Measurements from ENCODE around the gene PEX14. TPM values are rescaled to one million over a fixed set of nuclear protein-coding genes. Genes with fewer than 3 reads are reported as not detected.

PEX14 gene
- total and polyA plus RNA-seq, 5 experiments from 2014 or later, result 3.3 to 23.7 (median 5.5) TPM

GRCh38 chr1:10624256-10625050 is 149.7 kb downstream of the PEX14 start:
- Mint-ChIP-seq H3K36me3 (peaks cover 0 to 57% (median 14%) of the 10 kb centered on the region in 3 donors), H3K4me3 (no peak overlapping the region), H3K27ac (peak overlapping the region in 2 of 10 donors; percentile 19 to 71), H3K9me3 (no peaks in the 10 kb centered on the region), H3K4me1 (no peaks in the 10 kb centered on the region), H3K27me3 (no peaks in the 10 kb centered on the region)
- POLR2A ChIA-PET, result no interaction called here
- DNase-seq (no peak), ATAC-seq (no peak)

- POLR2A ChIA-PET, result no interaction called here
- DNase-seq, result no peak
- no peaks in the 10 kb centered on the region for H3K27me3 Mint-ChIP-seq
- H3K4me1 Mint-ChIP-seq, result no peaks in the 10 kb centered on the region
- no peak overlapping the region for H3K4me3 Mint-ChIP-seq
- no peaks in the 10 kb centered on the region for H3K9me3 Mint-ChIP-seq
- peaks cover 0 to 58% (median 14%) of the 10 kb centered on the region in 3 donors for H3K36me3 Mint-ChIP-seq
- no peak for ATAC-seq
- H3K27ac Mint-ChIP-seq, result peak overlapping the region in 2 of 10 donors; percentile 1 to 43
Measured at GRCh38 chr1:10625076-10625475, 150.3 kb downstream of the PEX14 start.

- Mint-ChIP-seq H3K27me3 (no peaks in the 10 kb centered on the region), H3K4me1 (no peaks in the 10 kb centered on the region), H3K4me3 (no peak overlapping the region), H3K27ac (peak overlapping the region in 1 of 10 donors; percentile 43), H3K9me3 (no peaks in the 10 kb centered on the region), H3K36me3 (peaks cover 0 to 59% (median 16%) of the 10 kb centered on the region in 3 donors)
- POLR2A ChIA-PET, result no interaction called here
- no peak for ATAC-seq
- DNase-seq, result no peak
Measured at GRCh38 chr1:10625554-10625953, 150.8 kb downstream of the PEX14 start.

DNA sequence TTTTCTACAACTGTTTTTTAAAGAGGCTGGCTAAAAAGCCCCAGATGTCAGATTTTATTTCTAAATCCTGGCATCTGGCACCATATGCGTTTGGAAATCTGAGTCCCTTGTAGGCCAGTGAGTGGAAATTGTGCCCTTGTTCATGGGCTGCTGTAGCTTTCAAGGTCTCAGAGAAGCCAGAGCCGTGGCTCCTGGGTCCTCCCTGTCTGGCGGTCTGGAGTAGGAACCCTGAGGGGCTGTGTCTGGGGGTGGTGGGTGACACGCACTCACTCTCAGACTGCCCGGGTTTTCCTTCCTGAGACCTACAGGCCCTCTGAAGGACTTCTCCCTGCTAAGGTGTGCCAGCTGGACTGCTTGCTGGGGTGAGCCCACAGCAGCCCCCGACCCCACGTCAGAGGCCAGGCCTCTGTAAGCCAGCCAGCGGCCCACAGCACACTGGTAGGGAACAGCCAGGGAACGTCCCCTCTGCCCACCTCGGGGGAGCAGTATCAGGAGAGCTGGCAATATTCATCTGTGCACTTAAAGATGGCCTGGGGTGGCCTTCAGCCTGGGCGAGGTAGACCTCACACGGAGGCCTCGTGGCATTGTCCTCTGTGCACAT is 151.5 kb downstream of the PEX14 start:
- Mint-ChIP-seq H3K27ac (peak overlapping the region in 1 of 10 donors; percentile 67), H3K27me3 (no peaks in the 10 kb centered on the region), H3K9me3 (no peaks in the 10 kb centered on the region), H3K4me1 (no peaks in the 10 kb centered on the region), H3K4me3 (no peak overlapping the region), H3K36me3 (peaks cover 0 to 62% (median 16%) of the 10 kb centered on the region in 3 donors)
- no peak for ATAC-seq
- no peak for DNase-seq
- POLR2A ChIA-PET, result no interaction called here

DNA sequence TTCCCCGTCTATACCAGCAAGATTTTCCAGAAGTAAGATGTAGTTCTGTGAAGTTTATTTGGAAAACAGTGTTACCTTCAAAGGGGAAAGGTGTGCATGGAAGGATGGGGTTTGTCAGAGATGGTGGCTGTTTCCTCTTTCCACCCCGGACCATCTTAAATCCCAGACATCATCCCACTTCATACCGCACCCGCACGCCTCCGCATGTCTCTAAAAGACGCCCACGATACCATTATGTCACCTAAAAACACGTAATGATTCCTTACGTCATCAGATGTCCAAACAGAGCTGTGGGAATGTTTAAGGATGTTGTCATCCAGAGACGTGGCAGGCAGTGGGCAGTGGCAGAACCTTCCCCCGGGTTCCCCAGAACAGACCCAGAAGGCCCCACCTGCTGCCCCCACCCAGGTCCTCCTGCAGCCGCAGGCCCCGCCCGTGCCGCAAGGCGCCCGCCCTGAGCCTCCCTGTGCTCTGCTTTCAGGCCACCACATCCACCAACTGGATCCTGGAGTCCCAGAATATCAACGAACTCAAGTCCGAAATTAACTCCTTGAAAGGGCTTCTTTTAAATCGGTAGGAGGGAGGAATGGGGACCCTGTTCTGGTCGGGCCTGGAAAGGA is 152.2 kb downstream of the PEX14 start:
- H3K4me1 Mint-ChIP-seq, result no peaks in the 10 kb centered on the region
- H3K27me3 Mint-ChIP-seq, result no peaks in the 10 kb centered on the region
- no peaks in the 10 kb centered on the region for H3K9me3 Mint-ChIP-seq
- peaks cover 0 to 56% (median 16%) of the 10 kb centered on the region in 3 donors for H3K36me3 Mint-ChIP-seq
- H3K4me3 Mint-ChIP-seq, result no peak overlapping the region
- DNase-seq (no peak), ATAC-seq (no peak)
- H3K27ac Mint-ChIP-seq, result no peak overlapping the region
- POLR2A ChIA-PET, result interaction anchor here (0.6 kb wide), 1 partner anchor 124 kb away, joined by 5 read pairs; no protein-coding TSS in a partner anchor

GRCh38 chr1:10628685-10629084 is 153.9 kb downstream of the PEX14 start:
- no peak for ATAC-seq
- peaks cover 0 to 39% (median 8%) of the 10 kb centered on the region in 3 donors for H3K36me3 Mint-ChIP-seq

DNA sequence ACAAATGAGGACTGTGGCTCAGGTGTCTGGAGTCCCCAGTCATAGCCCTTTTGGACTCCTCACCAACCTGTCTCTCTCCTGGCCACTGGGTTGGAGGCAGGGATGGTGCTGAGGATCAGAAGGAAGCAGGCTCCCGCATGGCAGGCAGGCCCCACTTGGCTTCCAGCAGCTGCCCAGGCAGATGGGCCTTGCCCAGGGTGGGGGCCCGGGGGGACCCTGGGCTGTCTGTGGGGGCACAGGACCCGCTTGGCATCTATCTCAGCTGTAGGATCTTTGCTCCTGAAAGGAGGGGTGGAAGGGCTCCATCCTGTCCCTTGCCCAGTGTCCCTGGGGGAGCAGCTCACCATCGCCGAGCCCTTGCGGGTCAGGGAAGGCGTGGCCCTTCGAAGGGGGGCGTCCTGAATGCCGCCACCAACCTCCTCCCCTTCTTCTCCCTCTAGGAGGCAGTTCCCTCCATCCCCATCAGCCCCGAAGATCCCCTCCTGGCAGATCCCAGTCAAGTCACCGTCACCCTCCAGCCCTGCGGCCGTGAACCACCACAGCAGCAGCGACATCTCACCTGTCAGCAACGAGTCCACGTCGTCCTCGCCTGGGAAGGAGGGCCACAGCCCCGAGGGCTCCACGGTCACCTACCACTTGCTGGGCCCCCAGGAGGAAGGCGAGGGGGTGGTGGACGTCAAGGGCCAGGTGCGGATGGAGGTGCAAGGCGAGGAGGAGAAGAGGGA is 154.5 kb downstream of the PEX14 start:
- POLR2A ChIA-PET, result no interaction called here
- Mint-ChIP-seq H3K36me3 (peaks cover 0 to 33% (median 8%) of the 10 kb centered on the region in 3 donors), H3K9me3 (no peaks in the 10 kb centered on the region), H3K27ac (no peak overlapping the region), H3K4me1 (no peaks in the 10 kb centered on the region), H3K27me3 (no peaks in the 10 kb centered on the region), H3K4me3 (no peak overlapping the region)
- ATAC-seq (no peak), DNase-seq (peak in 1 of 10 donors; percentile 51)

More at GRCh38 chr1:10628685-10629084, 153.9 kb downstream of the PEX14 start:
- Mint-ChIP-seq H3K4me3 (no peak overlapping the region), H3K9me3 (no peaks in the 10 kb centered on the region), H3K4me1 (no peaks in the 10 kb centered on the region), H3K27me3 (no peaks in the 10 kb centered on the region), H3K27ac (no peak overlapping the region)
- DNase-seq, result peak in 1 of 10 donors; percentile 37
- POLR2A ChIA-PET, result no interaction called here

DNA sequence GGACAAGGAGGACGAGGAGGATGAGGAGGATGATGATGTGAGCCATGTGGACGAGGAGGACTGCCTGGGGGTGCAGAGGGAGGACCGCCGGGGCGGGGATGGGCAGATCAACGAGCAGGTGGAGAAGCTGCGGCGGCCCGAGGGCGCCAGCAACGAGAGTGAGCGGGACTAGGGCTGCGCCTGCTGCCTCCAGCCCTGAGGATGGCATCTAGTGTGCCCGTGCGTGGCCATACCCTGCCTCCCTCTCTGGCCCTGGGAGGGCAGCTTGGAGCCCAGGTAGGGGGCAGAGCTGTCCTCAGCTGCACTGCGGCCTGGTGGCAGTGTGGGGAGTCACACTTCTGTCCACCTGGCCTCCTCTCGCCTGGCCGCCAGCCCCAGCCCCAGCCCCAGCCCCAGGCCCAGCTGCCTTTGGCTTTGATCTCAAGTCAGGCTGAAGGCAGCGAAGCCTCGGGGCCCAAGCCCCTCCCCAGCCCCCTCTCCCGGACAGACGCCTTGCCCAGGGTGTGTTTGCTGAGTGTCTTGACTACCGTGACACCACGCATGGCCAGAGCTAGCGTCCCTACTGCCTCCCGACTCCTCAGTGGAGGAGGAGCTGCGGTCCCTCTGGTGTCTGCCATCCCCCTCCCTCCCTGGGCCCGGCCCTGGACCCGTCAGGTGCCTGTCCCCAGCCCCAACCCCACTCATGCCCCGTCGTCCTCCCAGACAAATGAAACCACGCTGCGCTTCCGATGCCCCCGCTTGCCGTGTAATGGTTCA is 155.2 kb downstream of the PEX14 start:
- DNase-seq, result peak in 1 of 10 donors; percentile 35
- Mint-ChIP-seq H3K9me3 (no peaks in the 10 kb centered on the region), H3K4me1 (no peaks in the 10 kb centered on the region), H3K27me3 (no peaks in the 10 kb centered on the region), H3K36me3 (peaks cover 0 to 28% (median 8%) of the 10 kb centered on the region in 3 donors), H3K27ac (no peak overlapping the region), H3K4me3 (no peak overlapping the region)
- ATAC-seq, result no peak
- POLR2A ChIA-PET, result no interaction called here

GRCh38 chr1:10630661-10631120 is 155.9 kb downstream of the PEX14 start:
- POLR2A ChIA-PET, result no interaction called here
- H3K27ac Mint-ChIP-seq, result peak overlapping the region in 1 of 10 donors; percentile 49

DNA sequence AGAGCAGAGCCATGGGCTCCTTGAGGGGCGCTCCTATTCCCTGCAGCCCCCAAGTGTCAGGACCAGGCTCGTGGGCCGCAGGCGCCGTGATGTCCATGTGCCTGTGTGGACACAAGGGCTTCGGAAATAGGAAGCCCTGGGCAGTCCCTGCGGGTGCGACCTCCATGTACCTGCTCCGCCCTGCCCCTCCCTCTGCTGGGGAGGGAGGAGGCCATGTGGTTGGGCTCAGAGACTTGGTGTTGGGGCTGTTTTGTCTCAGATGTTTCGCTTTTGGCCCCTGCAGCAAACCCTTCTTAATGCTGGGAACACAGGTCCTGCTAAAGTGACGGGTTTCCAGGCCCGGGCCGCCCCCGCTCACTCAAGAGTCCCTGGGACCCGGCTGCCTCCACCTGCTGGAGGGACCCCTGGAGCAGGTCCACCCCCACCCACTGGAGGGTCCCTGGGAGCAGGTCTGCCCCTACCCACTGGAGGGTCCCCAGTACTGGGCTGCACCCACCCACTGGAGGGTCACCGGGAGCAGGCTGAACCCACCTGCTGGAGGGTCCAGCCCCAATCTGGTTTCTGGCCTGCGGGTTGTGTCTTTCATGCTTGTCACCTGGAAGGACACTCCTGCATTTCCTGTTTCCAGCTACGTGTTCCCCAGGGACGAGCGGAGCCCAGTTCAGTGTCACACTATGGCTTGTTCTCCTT is 156.5 kb downstream of the PEX14 start:
- Mint-ChIP-seq H3K9me3 (no peaks in the 10 kb centered on the region), H3K4me1 (no peaks in the 10 kb centered on the region), H3K27ac (peak overlapping the region in 1 of 10 donors; percentile 49), H3K27me3 (no peaks in the 10 kb centered on the region), H3K36me3 (peaks cover 0 to 28% (median 8%) of the 10 kb centered on the region in 3 donors), H3K4me3 (no peak overlapping the region)
- ATAC-seq (no peak), DNase-seq (peak in 1 of 10 donors; percentile 54)
- POLR2A ChIA-PET, result no interaction called here

More at GRCh38 chr1:10630661-10631120, 155.9 kb downstream of the PEX14 start:
- Mint-ChIP-seq H3K4me1 (no peaks in the 10 kb centered on the region), H3K9me3 (no peaks in the 10 kb centered on the region), H3K27me3 (no peaks in the 10 kb centered on the region), H3K36me3 (peaks cover 0 to 28% (median 8%) of the 10 kb centered on the region in 3 donors), H3K4me3 (no peak overlapping the region)
- ATAC-seq, result no peak
- DNase-seq, result no peak

- H3K4me3 Mint-ChIP-seq, result no peak overlapping the region
- DNase-seq (peak in 1 of 10 donors; percentile 42), ATAC-seq (no peak)
- peaks cover 0 to 25% (median 8%) of the 10 kb centered on the region in 3 donors for H3K36me3 Mint-ChIP-seq
- H3K27ac Mint-ChIP-seq, result no peak overlapping the region
- no peaks in the 10 kb centered on the region for H3K27me3 Mint-ChIP-seq
- POLR2A ChIA-PET, result no interaction called here
- H3K4me1 Mint-ChIP-seq, result peaks cover 0 to 1% (median 0%) of the 10 kb centered on the region in 4 donors
- no peaks in the 10 kb centered on the region for H3K9me3 Mint-ChIP-seq
Measured at GRCh38 chr1:10631811-10632593, 157.3 kb downstream of the PEX14 start.
